22Rv1 (cell line): ENCODE results near the gene MYO1D.

Experiments
- H3K27ac ChIP-seq: fragments of 450-650 bp; 2 replicates; pipeline ENCODE4 v1.5.1; 2017
- ZFX ChIP-seq: fragments of 450-650 bp; IDR thresholded peaks from 2 replicates; pipeline ENCODE4 v1.6.1; 2017; ENCODE audit warnings: antibody characterized with exemption, borderline replicate concordance
- TF ChIP-seq, protein P1 (sequence below): fragments of 450-650 bp; IDR thresholded peaks from 2 replicates; pipeline ENCODE4 v1.5.1; 2017; ENCODE audit warnings: mild to moderate bottlenecking

Gene MYO1D

DNA sequence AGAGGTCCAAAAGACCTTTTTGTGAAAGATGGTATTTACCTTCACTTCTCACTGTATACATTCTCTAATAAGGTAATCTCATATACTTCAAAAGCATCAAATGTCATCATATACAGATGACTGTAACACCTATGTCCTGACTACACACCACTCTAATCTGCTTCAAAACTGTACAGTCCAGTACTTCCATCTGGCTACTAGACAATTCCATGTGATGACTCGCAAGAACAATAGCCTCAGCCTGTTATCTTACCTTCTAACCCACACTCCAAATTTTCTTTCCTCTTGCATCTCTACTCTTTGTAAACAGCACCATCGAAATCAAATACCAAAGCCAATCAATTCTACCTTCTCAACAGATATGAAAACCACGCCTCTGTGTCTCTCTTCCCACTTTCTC lies 24.1 kb downstream of the MYO1D start:
- TF ChIP-seq, protein P1, sequence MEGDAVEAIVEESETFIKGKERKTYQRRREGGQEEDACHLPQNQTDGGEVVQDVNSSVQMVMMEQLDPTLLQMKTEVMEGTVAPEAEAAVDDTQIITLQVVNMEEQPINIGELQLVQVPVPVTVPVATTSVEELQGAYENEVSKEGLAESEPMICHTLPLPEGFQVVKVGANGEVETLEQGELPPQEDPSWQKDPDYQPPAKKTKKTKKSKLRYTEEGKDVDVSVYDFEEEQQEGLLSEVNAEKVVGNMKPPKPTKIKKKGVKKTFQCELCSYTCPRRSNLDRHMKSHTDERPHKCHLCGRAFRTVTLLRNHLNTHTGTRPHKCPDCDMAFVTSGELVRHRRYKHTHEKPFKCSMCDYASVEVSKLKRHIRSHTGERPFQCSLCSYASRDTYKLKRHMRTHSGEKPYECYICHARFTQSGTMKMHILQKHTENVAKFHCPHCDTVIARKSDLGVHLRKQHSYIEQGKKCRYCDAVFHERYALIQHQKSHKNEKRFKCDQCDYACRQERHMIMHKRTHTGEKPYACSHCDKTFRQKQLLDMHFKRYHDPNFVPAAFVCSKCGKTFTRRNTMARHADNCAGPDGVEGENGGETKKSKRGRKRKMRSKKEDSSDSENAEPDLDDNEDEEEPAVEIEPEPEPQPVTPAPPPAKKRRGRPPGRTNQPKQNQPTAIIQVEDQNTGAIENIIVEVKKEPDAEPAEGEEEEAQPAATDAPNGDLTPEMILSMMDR, result no peak
- no peak for TF ChIP-seq ZFX
- no peak overlapping the region for H3K27ac ChIP-seq

DNA sequence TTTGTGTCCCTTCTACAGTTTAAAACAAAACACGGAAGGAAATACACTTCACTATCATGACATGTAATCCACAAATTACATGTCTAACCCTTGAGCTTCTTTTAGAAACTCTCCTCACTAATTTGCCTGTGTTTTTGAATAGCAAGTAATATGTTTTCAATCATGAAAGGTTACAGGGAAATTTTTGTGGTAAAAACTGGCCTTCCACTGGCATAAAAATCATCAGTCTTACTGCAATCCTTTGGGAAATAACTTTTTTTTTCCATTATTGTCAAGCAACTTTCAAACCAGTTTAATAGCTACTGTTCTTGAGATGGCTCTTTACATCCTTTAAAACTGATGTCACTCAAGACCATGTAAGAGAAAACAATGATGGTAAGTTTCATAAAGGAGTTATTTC lies 27.0 kb downstream of the MYO1D start:
- no peak for TF ChIP-seq ZFX
- TF ChIP-seq, protein P1, result no peak
- no peak overlapping the region for H3K27ac ChIP-seq

DNA sequence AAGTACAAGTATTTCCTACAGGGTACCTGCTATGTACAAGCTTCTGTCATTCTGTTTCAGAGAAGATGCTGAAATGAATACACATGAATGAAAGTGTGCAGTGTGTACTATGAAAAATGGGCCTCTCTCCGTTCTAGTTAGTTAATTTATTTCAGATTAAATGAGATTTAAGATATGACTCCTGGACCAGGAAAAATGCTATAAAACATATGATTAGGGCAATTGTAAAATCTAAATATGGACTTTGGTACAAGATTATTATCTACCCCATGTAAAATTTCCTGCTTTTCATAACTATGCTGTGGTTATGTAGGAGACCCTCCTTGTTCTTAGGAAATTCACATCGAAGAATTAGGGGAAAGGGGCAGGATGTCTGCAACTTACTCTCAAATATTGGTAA lies 28.9 kb downstream of the MYO1D start:
- H3K27ac ChIP-seq, result no peak overlapping the region
- TF ChIP-seq, protein P1, result no peak
- TF ChIP-seq ZFX, result no peak

DNA sequence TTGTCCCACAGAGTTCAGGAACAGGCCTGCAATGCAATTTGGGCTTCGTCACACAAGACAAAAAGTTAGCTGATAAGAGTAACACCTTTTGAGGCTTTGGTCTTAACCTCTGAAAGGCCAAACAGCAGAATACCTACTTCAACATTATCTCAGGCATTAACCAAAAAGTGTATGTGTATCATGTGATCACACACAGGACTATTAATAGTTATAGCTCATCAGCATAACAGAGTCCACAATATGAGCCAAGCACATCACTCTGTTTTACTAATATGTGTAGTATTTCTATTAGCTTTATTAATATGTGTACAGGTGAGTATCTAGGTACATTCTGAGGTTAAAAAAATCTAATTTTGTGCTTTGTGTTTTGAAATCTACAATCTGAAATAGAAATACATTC lies 30.8 kb downstream of the MYO1D start:
- H3K27ac ChIP-seq, result no peak overlapping the region
- TF ChIP-seq ZFX, result no peak
- TF ChIP-seq, protein P1, result no peak

DNA sequence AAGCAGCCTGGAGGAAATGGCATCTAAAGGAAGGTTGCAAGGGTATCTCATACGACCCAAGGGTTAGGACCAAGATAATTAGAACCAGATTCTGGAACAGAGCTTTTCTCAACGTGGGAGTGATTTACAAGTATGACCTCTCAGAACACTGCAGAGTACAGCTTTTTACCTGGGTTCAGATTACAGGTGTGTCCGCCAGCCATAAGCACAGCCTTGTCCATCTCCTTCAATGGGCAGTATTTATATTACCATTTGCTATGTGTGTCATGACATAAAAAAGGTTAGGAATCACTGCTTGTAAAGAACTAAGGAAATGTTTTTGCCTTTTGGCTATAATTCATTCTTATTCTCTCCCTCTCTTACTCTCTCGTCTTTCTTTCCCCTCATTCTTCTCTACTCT lies 36.7 kb downstream of the MYO1D start:
- TF ChIP-seq, protein P1, result no peak
- no peak for TF ChIP-seq ZFX
- no peak overlapping the region for H3K27ac ChIP-seq

DNA sequence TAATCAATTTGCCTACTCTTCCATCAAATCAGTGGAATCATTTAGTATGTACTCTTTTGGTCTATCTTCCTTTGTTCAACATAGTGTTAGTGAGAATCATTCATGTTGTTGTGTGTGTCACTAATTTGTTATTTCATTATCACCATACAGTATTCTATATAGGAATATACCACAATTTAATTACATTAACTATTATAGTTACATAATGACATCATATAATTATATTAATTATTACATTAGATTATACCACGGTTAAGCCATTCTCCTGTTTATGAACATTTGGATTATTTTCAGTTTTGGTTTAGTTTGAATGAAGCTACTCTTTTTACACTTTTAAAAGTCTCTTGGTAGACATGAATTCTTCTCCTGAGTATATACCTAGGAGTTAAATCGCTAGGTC lies 40.4 kb downstream of the MYO1D start:
- H3K27ac ChIP-seq, result no peak overlapping the region
- TF ChIP-seq ZFX, result no peak
- TF ChIP-seq, protein P1, result no peak

DNA sequence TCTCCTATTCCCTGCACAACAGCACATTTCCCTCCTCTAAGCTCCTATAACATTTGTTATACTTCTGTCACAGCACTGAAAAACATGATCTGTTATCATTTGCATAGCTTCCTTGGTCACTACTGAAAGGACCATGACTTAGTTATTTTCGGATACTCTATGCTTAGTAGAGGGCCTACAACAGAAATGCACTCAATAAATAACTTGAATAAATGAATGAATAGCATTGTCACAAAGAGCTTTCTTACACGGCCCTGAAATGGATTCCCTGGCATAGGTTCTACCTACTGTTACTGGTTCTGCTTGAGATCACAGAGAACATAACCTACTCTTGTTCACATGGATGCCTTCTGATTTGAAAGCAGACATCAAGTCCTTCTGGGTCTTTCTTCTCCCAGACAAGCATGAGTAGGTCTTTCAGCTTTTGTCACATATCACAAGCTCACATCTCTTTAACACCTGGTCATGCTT lies 41.6 kb downstream of the MYO1D start:
- TF ChIP-seq, protein P1, result no peak
- TF ChIP-seq ZFX, result no peak
- H3K27ac ChIP-seq, result no peak overlapping the region
